ENCODE results near the gene NMNAT1.

Gene NMNAT1

GRCh38 chr1:9960011-9960410, 16.7 kb downstream of the NMNAT1 start:
- H3K4me3 ChIP-seq (ENCODE audit: low read depth, low read length), result no peak overlapping the region
- TF ChIP-seq, protein P1, sequence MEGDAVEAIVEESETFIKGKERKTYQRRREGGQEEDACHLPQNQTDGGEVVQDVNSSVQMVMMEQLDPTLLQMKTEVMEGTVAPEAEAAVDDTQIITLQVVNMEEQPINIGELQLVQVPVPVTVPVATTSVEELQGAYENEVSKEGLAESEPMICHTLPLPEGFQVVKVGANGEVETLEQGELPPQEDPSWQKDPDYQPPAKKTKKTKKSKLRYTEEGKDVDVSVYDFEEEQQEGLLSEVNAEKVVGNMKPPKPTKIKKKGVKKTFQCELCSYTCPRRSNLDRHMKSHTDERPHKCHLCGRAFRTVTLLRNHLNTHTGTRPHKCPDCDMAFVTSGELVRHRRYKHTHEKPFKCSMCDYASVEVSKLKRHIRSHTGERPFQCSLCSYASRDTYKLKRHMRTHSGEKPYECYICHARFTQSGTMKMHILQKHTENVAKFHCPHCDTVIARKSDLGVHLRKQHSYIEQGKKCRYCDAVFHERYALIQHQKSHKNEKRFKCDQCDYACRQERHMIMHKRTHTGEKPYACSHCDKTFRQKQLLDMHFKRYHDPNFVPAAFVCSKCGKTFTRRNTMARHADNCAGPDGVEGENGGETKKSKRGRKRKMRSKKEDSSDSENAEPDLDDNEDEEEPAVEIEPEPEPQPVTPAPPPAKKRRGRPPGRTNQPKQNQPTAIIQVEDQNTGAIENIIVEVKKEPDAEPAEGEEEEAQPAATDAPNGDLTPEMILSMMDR (IDR thresholded peaks at IDR 0.05; ENCODE audit: borderline replicate concordance, insufficient read depth, low read depth, low read length), result no peak

- H3K4me3 ChIP-seq (ENCODE audit: low read depth, low read length), result no peak overlapping the region
- TF ChIP-seq, protein P1 (IDR thresholded peaks at IDR 0.05; ENCODE audit: borderline replicate concordance, insufficient read depth, low read depth, low read length), result no peak
Measured at GRCh38 chr1:9960706-9961562, 17.7 kb downstream of the NMNAT1 start.

- H3K4me3 ChIP-seq (ENCODE audit: low read depth, low read length), result no peak overlapping the region
- TF ChIP-seq, protein P1 (IDR thresholded peaks at IDR 0.05; ENCODE audit: borderline replicate concordance, insufficient read depth, low read depth, low read length), result no peak
Measured at GRCh38 chr1:9984253-9984652, 41.0 kb downstream of the NMNAT1 start.

DNA sequence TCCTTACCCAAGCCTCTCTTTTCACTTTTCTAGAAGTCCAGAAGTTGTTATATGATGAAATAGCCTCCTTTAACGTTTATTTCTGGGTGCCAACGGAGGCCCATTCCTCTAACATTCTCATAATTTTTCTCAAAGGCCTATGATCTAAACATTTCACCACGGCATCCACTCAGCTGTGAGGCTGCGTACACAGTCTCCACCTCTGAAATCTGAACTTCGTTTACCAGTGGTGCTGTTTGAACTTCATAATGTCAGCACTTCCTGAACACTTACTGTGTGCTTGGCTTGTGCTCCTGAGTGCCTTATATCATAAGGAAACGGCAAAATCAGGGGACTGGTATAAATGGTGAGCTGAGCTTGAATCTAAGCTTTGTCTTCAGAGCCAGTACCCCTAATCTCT, 41.7 kb downstream of the NMNAT1 start:
- no peak overlapping the region for H3K4me3 ChIP-seq (ENCODE audit: low read depth, low read length)
- TF ChIP-seq, protein P1 (IDR thresholded peaks at IDR 0.05; ENCODE audit: borderline replicate concordance, insufficient read depth, low read depth, low read length), result no peak

DNA sequence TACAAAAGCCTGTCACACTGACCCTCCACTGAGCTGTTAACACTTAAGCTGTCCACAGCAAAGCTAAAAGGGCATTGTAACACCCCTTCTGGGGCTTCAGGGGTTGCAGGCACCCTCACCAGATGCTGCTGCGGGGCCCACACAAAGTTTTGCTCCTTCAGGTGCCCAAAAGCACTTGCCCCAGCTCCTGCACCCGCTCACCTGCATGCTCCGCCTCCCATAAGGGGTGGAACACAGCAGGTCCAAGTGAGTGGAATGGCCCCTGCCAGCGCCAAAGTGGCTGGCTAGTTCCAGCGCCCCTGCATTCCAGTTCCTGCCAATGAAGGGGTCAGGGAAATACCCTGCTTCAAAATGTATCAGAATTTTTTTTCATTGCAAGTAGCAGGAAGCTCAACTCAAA, 46.5 kb downstream of the NMNAT1 start:
- H3K4me3 ChIP-seq (ENCODE audit: low read depth, low read length), result no peak overlapping the region
- TF ChIP-seq, protein P1 (IDR thresholded peaks at IDR 0.05; ENCODE audit: borderline replicate concordance, insufficient read depth, low read depth, low read length), result no peak

GRCh38 chr1:9990944-9991343, 47.7 kb downstream of the NMNAT1 start:
- no peak overlapping the region for H3K4me3 ChIP-seq (ENCODE audit: low read depth, low read length)
- TF ChIP-seq, protein P1 (IDR thresholded peaks at IDR 0.05; ENCODE audit: borderline replicate concordance, insufficient read depth, low read depth, low read length), result no peak

- TF ChIP-seq, protein P1 (IDR thresholded peaks at IDR 0.05; ENCODE audit: borderline replicate concordance, insufficient read depth, low read depth, low read length), result no peak
Measured at GRCh38 chr1:9992910-9993309, 49.6 kb downstream of the NMNAT1 start.

More at GRCh38 chr1:9992910-9993309, 49.6 kb downstream of the NMNAT1 start:
- no peak overlapping the region for H3K4me3 ChIP-seq (ENCODE audit: low read depth, low read length)
